Ovary (tissue), 3 donors: ENCODE results near the gene CDRT4.

Source experiments
- CTCF ChIP-seq, 3 donors: fragments of 450-650 bp in 2 of 3; fragments of 200-600 bp in 1 of 3; IDR thresholded peaks; one replicate each; pipeline versions ENCODE4 v1.5.1 to v1.8.0; 2016 to 2022; ENCODE audit warnings: antibody characterized with exemption in 3 of 3, mild to moderate bottlenecking in 1 of 3
- EP300 ChIP-seq: sonication (generic); formaldehyde crosslinking; IDR thresholded peaks from one replicate; pipeline ENCODE4 v1.6.1; 2017; ENCODE audit warnings: antibody characterized with exemption
- POLR2A ChIP-seq: fragments of 450-650 bp; IDR thresholded peaks from one replicate; pipeline ENCODE4 v1.6.1; 2017; ENCODE audit warnings: antibody characterized with exemption, mild to moderate bottlenecking, moderate library complexity
- donor health status: DM: no; HTN: no; CAD: no.

GRCh38 chr17:15465045-15465701 is 2.2 kb downstream of the CDRT4 start:
- TF ChIP-seq CTCF (IDR thresholded peaks at IDR 0.05) = no peak
- no peak for TF ChIP-seq POLR2A
- TF ChIP-seq EP300 = no peak
